ENCODE data around the gene FCHO2.

- TF ChIP-seq, protein P1, sequence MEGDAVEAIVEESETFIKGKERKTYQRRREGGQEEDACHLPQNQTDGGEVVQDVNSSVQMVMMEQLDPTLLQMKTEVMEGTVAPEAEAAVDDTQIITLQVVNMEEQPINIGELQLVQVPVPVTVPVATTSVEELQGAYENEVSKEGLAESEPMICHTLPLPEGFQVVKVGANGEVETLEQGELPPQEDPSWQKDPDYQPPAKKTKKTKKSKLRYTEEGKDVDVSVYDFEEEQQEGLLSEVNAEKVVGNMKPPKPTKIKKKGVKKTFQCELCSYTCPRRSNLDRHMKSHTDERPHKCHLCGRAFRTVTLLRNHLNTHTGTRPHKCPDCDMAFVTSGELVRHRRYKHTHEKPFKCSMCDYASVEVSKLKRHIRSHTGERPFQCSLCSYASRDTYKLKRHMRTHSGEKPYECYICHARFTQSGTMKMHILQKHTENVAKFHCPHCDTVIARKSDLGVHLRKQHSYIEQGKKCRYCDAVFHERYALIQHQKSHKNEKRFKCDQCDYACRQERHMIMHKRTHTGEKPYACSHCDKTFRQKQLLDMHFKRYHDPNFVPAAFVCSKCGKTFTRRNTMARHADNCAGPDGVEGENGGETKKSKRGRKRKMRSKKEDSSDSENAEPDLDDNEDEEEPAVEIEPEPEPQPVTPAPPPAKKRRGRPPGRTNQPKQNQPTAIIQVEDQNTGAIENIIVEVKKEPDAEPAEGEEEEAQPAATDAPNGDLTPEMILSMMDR (IDR thresholded peaks at IDR 0.05) = no peak
- no peak for TF ChIP-seq EZH2 (IDR thresholded peaks at IDR 0.05)
These were observed 76.8 kb downstream of the FCHO2 start for GRCh38 chr5:73032635-73033034.

All from neural progenitor cell (in vitro differentiated cells).